Activated CD8-positive, alpha-beta memory T cell treated with anti-CD3 and anti-CD28 coated beads for 24 hours (primary cell): ENCODE results near the gene LSM11.

Source experiments
- DNase-seq: peaks from one replicate; pipeline ENCODE4 v3.0.0-alpha.2; 2020

The LSM11 gene

GRCh38 chr5:157735991-157736390, 7.5 kb upstream of the LSM11 start:
- DNase-seq: no peak

- no peak for DNase-seq
Observed at GRCh38 chr5:157739388-157740228, 3.9 kb upstream of the LSM11 start.

- no peak for DNase-seq
Observed at GRCh38 chr5:157740229-157740610, 3.3 kb upstream of the LSM11 start.

GRCh38 chr5:157741131-157741530, 2.4 kb upstream of the LSM11 start:
- DNase-seq: no peak

- DNase-seq: peak; percentile 70
Observed at GRCh38 chr5:157744051-157745011, 819 bp downstream of the LSM11 start.

- no peak for DNase-seq
Observed at GRCh38 chr5:157745041-157745456, 1.5 kb downstream of the LSM11 start.

- DNase-seq: no peak
Observed at GRCh38 chr5:157747173-157747740, 3.7 kb downstream of the LSM11 start.

GRCh38 chr5:157747766-157748700, 4.5 kb downstream of the LSM11 start:
- no peak for DNase-seq

GRCh38 chr5:157748760-157749461, 5.4 kb downstream of the LSM11 start:
- DNase-seq: no peak

- DNase-seq: no peak
Observed at GRCh38 chr5:157749462-157749799, 5.9 kb downstream of the LSM11 start.

GRCh38 chr5:157750320-157750719, 6.8 kb downstream of the LSM11 start:
- DNase-seq: no peak

GRCh38 chr5:157756122-157756521, 12.6 kb downstream of the LSM11 start:
- no peak for DNase-seq

- DNase-seq: no peak
Observed at GRCh38 chr5:157758706-157759105, 15.2 kb downstream of the LSM11 start.

- DNase-seq: no peak
Observed at GRCh38 chr5:157761690-157762621, 18.4 kb downstream of the LSM11 start.

GRCh38 chr5:157764531-157764930, 21.0 kb downstream of the LSM11 start:
- DNase-seq: no peak

- no peak for DNase-seq
Observed at GRCh38 chr5:157766442-157766841, 22.9 kb downstream of the LSM11 start.

- no peak for DNase-seq
Observed at GRCh38 chr5:157766902-157767301, 23.4 kb downstream of the LSM11 start.

- DNase-seq: no peak
Observed at GRCh38 chr5:157767689-157768088, 24.2 kb downstream of the LSM11 start.

- no peak for DNase-seq
Observed at GRCh38 chr5:157770665-157771064, 27.2 kb downstream of the LSM11 start.

- DNase-seq: no peak
Observed at GRCh38 chr5:157772127-157772526, 28.6 kb downstream of the LSM11 start.
